GM23338 (cell line): ENCODE measurements around the gene METTL6. TPM values are rescaled to one million over a fixed set of nuclear protein-coding genes. Genes with fewer than 3 reads are reported as not detected.
A peak's percentile ranks its signal among the peaks of the same experiment; 100 is the strongest.

Source experiments
- ATAC-seq: fragments of 200-7000 bp; cut with Tn5 transposase; 3 replicates; pipeline ENCODE4 v1.9.1; 2020
- DNase-seq: peaks from one replicate; pipeline ENCODE4 v3.0.0-alpha.2; 2015; ENCODE audit warnings: low spot score
- H2AFZ ChIP-seq: fragments of 200-600 bp; sonication (generic); 2 replicates; pipeline ENCODE4 v1.8.0; 2016; ENCODE audit warnings: antibody characterized with exemption, mild to moderate bottlenecking, moderate library complexity
- H3F3A ChIP-seq: fragments of 200-600 bp; sonication (generic); replicated peaks from 2 replicates; pipeline ENCODE4 v1.8.0; 2017; ENCODE audit warnings: antibody characterized with exemption, mixed run types, low read depth
- H3K27ac ChIP-seq: fragments of 200-600 bp; sonication (generic); 2 replicates; pipeline ENCODE4 v1.6.1; 2016; ENCODE audit warnings: low read depth
- H3K27me3 ChIP-seq: fragments of 200-600 bp; sonication (generic); 2 replicates; pipeline ENCODE4 v1.8.0; 2016; ENCODE audit warnings: mild to moderate bottlenecking, mixed run types, moderate library complexity; ENCODE audit not compliant: insufficient read depth
- H3K36me3 ChIP-seq: fragments of 200-600 bp; sonication (generic); 2 replicates; pipeline ENCODE4 v1.8.0; 2016; ENCODE audit warnings: mild to moderate bottlenecking; ENCODE audit not compliant: insufficient read depth
- H3K4me1 ChIP-seq: fragments of 200-600 bp; sonication (generic); 2 replicates; pipeline ENCODE4 v1.8.0; 2016; ENCODE audit warnings: mild to moderate bottlenecking, moderate library complexity; ENCODE audit not compliant: insufficient read depth
- H3K4me2 ChIP-seq: fragments of 200-600 bp; sonication (generic); 2 replicates; pipeline ENCODE4 v1.7.1; 2017; ENCODE audit warnings: mixed run types
- H3K4me3 ChIP-seq: fragments of 200-600 bp; sonication (generic); 2 replicates; pipeline ENCODE4 v1.6.1; 2016; ENCODE audit warnings: mixed run types
- H3K79me2 ChIP-seq: fragments of 200-600 bp; sonication (generic); replicated peaks from 2 replicates; pipeline ENCODE4 v1.8.0; 2017; ENCODE audit warnings: mild to moderate bottlenecking; ENCODE audit not compliant: insufficient read depth
- H3K9me2 ChIP-seq: fragments of 200-600 bp; sonication (generic); 2 replicates; pipeline ENCODE4 v1.8.0; 2017; ENCODE audit not compliant: insufficient read depth
- H4K20me1 ChIP-seq: fragments of 200-600 bp; sonication (generic); replicated peaks from 2 replicates; pipeline ENCODE4 v1.8.0; 2017; ENCODE audit warnings: mild to moderate bottlenecking; ENCODE audit not compliant: insufficient read depth
- H3K27ac Mint-ChIP-seq: 2 replicates; pipeline ENCODE4 v1.8.0; 2020; ENCODE audit warnings: inconsistent platforms, mild to moderate bottlenecking, moderate library complexity, mixed read lengths
- H3K27me3 Mint-ChIP-seq: 3 replicates; pipeline ENCODE4 v1.8.0; 2022; ENCODE audit warnings: low read depth, mild to moderate bottlenecking, moderate library complexity, mixed read lengths, inconsistent platforms; ENCODE audit not compliant: insufficient read depth, poor library complexity
- H3K36me3 Mint-ChIP-seq: 3 replicates; pipeline ENCODE4 v1.8.0; 2021; ENCODE audit warnings: low read depth, mild to moderate bottlenecking, inconsistent platforms, moderate library complexity, mixed read lengths
- H3K4me1 Mint-ChIP-seq: 3 replicates; pipeline ENCODE4 v1.8.0; 2020; ENCODE audit warnings: mild to moderate bottlenecking, inconsistent platforms, mixed read lengths
- H3K4me3 Mint-ChIP-seq: 3 replicates; pipeline ENCODE4 v1.8.0; 2021; ENCODE audit warnings: moderate library complexity, mild to moderate bottlenecking, inconsistent platforms, mixed read lengths
- H3K9me3 Mint-ChIP-seq: 3 replicates; pipeline ENCODE4 v1.8.0; 2020; ENCODE audit warnings: moderate library complexity, mild to moderate bottlenecking, inconsistent platforms, mixed read lengths
- CREB1 ChIP-seq: fragments of 250-450 bp; sonication (Bioruptor Pico); IDR thresholded peaks from 2 replicates; pipeline ENCODE4 v1.5.0; 2020; ENCODE audit warnings: low read depth, mild to moderate bottlenecking, moderate library complexity
- CTCF ChIP-seq, 2 experiments: fragments of 200-600 bp in 1 of 2; sonication (generic) in 1 of 2; conservative IDR thresholded peaks; 2 replicates each; pipeline versions ENCODE4 v1.5.1 to v1.6.1; 2016 to 2017; ENCODE audit warnings: antibody characterized with exemption in 2 of 2, low read depth in 2 of 2, mild to moderate bottlenecking in 2 of 2, moderate library complexity in 1 of 2
- EZH2 ChIP-seq: fragments of 200-600 bp; sonication (generic); IDR thresholded peaks from one replicate; pipeline ENCODE4 v1.8.0; 2017; ENCODE audit warnings: antibody characterized with exemption, mild to moderate bottlenecking, low read depth; ENCODE audit not compliant: unreplicated experiment
- EZH2phosphoT487 ChIP-seq: fragments of 200-600 bp; sonication (generic); IDR thresholded peaks from one replicate; pipeline ENCODE4 v1.8.1; 2018; ENCODE audit warnings: antibody characterized with exemption; ENCODE audit not compliant: unreplicated experiment
- JUNB ChIP-seq: IDR thresholded peaks from one replicate; pipeline ENCODE4 v1.6.1; 2016; ENCODE audit warnings: antibody characterized with exemption; ENCODE audit not compliant: unreplicated experiment
- NANOG ChIP-seq: IDR thresholded peaks from 2 replicates; pipeline ENCODE4 v1.6.1; 2016; ENCODE audit warnings: antibody characterized with exemption, borderline replicate concordance
- POLR2AphosphoS5 ChIP-seq: IDR thresholded peaks from 2 replicates; pipeline ENCODE4 v1.6.1; 2016; ENCODE audit warnings: antibody characterized with exemption, low read depth
- REST ChIP-seq: IDR thresholded peaks from one replicate; pipeline ENCODE4 v1.6.1; 2018; ENCODE audit warnings: antibody characterized with exemption; ENCODE audit not compliant: unreplicated experiment
- STAT1 ChIP-seq: IDR thresholded peaks from one replicate; pipeline ENCODE4 v1.6.1; 2016; ENCODE audit warnings: antibody characterized with exemption; ENCODE audit not compliant: unreplicated experiment
- ZNF114 ChIP-seq: fragments of 250-450 bp; sonication (Bioruptor Pico); IDR thresholded peaks from 2 replicates; pipeline ENCODE4 v1.5.0; 2020; ENCODE audit warnings: mild to moderate bottlenecking, moderate library complexity
- ZNF331 ChIP-seq: fragments of 250-450 bp; sonication (Bioruptor Pico); IDR thresholded peaks from 2 replicates; pipeline ENCODE4 v1.5.0; 2020; ENCODE audit warnings: low read depth, mild to moderate bottlenecking, moderate library complexity
- ZNF462 ChIP-seq: fragments of 250-450 bp; sonication (Bioruptor Pico); IDR thresholded peaks from 2 replicates; pipeline ENCODE4 v1.5.0; 2020; ENCODE audit warnings: mild to moderate bottlenecking, moderate library complexity
- long read RNA-seq: library from polyadenylated mRNA; unstranded; transcript quantifications from one replicate; pipeline ENCODE4 v2.0.0, GENCODE V29; 2020; ENCODE audit not compliant: unreplicated experiment
- polyA plus RNA-seq: library from polyadenylated mRNA; unstranded; fragments of >200 nt; fragmentation: Nextera tagmentation; extraction: Ambion mirVana; gene quantifications from 2 replicates; pipeline ENCODE4 v1.2.1, GENCODE V29; 2016
- total RNA-seq: library from RNA; depleted of rRNA; stranded (reverse); fragments of >200 nt; shearing (Covaris generic); gene quantifications from 2 replicates; pipeline ENCODE4 v1.2.3, GENCODE V29; 2014; rRNA removed
- TF ChIP-seq, protein P1 (sequence below): IDR thresholded peaks from 2 replicates; pipeline ENCODE4 v1.6.1; 2016; ENCODE audit warnings: antibody characterized with exemption

METTL6 gene
- total RNA-seq (17.8 and 21.2 TPM in 2 replicates), polyA plus RNA-seq (11.6 and 15.1 TPM in 2 replicates)
- long read RNA-seq, partial matches to known transcripts, result 6 of 17 reads
- long read RNA-seq, other reads (novel, unspliced or antisense), result 9 of 17 reads

DNA sequence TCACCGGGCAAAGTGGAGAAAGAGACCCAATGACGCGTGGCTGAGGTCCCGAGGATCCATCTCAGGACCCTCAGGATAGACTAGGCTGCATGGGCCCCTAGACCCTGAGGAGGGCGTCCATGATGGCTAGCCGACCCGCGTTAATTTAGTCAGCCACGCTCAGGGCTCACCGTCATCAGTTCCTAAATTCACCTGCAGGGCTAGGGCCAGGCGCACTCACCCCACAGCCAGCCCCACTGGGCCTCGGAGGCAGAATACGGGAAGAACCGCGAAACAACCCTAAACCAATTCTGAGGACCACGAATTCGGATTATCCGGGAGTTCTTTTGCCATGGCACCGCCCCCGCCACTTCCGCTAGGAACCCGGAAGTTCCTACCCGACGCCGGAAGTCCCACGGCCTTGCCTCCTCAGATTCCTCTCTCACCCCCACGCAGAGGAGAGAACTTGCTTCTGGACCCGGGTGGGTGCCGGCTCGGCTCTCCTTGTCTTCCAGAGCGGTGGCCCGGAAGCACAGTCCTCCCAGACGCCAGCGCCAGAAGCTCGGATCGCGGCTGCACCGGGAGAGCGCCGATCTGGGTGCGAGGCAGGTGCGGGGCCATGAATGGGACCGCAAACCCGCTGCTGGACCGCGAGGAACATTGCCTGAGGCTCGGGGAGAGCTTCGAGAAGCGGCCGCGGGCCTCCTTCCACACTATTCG is at the start of gene METTL6, which contains the start of gene EAF1:
Gene METTL6 (minus strand): TSS at position 363 of the 699 bp plus-strand sequence. CDS start 1,033 bp downstream, outside the sequence.
Gene EAF1 (plus strand): TSS at position 417 of the 699 bp plus-strand sequence. CDS start 182 bp downstream, at position 599.
- Mint-ChIP-seq H3K36me3 (peaks cover 29% of the 10 kb centered on the region), H3K4me1 (peaks cover 22% of the 10 kb centered on the region), H3K4me3 (peak within 1 kb of the TSS; percentile 94), H3K27me3 (peaks cover 8% of the 10 kb centered on the region), H3K27ac (peak within 1 kb of the TSS; percentile 98), H3K9me3 (no peaks in the 10 kb centered on the region; the same call in 2 of the 3 replicates)
- DNase-seq (peak; percentile 86), ATAC-seq (peak; percentile 92)
- Histone ChIP-seq H2AFZ (peak within 1 kb of the TSS; percentile 98), H3K4me3 (peak within 1 kb of the TSS; percentile 96), H3K4me1 (peaks cover 19% of the 10 kb centered on the region), H3K79me2 (peaks cover 65% of the 10 kb centered on the region), H3K36me3 (peaks cover 18% of the 10 kb centered on the region), H3K27me3 (no peaks in the 10 kb centered on the region), H4K20me1 (peaks cover 14% of the 10 kb centered on the region), H3K4me2 (peak within 1 kb of the TSS; percentile 94), H3K27ac (peak within 1 kb of the TSS; percentile 88), H3K9me2 (no peaks in the 10 kb centered on the region), H3F3A (peaks cover 3% of the 10 kb centered on the region; the same call in 1 of the 2 replicates)
- TF ChIP-seq STAT1 (no peak), CTCF (conservative IDR thresholded peaks at IDR 0.05; ENCODE audit: low read depth in 2 of 2) (peak; percentile 6 to 21; a peak in 3 of 4 replicates), ZNF462 (CRISPR knock-in tag) (no peak), ZNF114 (no peak), CREB1 (no peak), ZNF331 (CRISPR knock-in tag) (no peak), NANOG (no peak), EZH2phosphoT487 (no peak), POLR2AphosphoS5 (peak; percentile 85), EZH2 (no peak), JUNB (no peak), REST (peak; percentile 11)
- TF ChIP-seq, protein P1, sequence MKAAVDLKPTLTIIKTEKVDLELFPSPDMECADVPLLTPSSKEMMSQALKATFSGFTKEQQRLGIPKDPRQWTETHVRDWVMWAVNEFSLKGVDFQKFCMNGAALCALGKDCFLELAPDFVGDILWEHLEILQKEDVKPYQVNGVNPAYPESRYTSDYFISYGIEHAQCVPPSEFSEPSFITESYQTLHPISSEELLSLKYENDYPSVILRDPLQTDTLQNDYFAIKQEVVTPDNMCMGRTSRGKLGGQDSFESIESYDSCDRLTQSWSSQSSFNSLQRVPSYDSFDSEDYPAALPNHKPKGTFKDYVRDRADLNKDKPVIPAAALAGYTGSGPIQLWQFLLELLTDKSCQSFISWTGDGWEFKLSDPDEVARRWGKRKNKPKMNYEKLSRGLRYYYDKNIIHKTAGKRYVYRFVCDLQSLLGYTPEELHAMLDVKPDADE, result peak; percentile 65; the same call in 1 of the 2 replicates
